Tibial nerve (tissue), 4 donors: Measurements from ENCODE around the gene GPR151.

Experiments used
- EP300 ChIP-seq, 2 donors: sonication (generic); formaldehyde crosslinking; IDR thresholded peaks; one replicate each; pipeline ENCODE4 v1.6.1; 2017; ENCODE audit warnings: antibody characterized with exemption in 2 of 2, mild to moderate bottlenecking in 1 of 2
- TF ChIP-seq, protein P1 (sequence below), 5 experiments: fragments of 200-600 bp in 3 of 5; fragments of 450-650 bp in 2 of 5; sonication (generic) in 3 of 5; IDR thresholded peaks; one replicate each; pipeline ENCODE4 v1.5.1; 2016 to 2019; ENCODE audit warnings: antibody characterized with exemption in 5 of 5, mild to moderate bottlenecking in 3 of 5, moderate library complexity in 2 of 5

DNA sequence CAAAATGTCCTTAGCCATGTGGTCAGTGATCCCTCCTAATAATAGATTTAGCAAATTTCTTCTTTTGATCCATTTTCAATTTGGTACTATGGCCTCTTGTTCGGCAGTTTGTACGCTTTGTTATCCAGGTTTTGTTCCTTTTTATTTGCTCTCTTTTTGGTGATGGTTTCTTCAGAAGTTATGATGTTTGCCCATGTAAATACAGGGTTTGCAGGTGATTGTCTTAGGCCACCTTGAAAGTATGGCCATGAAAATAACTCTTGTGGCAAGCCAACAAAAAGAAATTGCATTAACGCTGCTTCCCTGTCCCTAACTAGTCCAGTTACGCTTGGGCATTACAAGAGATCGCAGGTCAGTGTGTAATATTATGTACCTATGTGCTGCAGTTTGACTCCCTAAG, 8.6 kb downstream of the GPR151 start:
- TF ChIP-seq, protein P1, sequence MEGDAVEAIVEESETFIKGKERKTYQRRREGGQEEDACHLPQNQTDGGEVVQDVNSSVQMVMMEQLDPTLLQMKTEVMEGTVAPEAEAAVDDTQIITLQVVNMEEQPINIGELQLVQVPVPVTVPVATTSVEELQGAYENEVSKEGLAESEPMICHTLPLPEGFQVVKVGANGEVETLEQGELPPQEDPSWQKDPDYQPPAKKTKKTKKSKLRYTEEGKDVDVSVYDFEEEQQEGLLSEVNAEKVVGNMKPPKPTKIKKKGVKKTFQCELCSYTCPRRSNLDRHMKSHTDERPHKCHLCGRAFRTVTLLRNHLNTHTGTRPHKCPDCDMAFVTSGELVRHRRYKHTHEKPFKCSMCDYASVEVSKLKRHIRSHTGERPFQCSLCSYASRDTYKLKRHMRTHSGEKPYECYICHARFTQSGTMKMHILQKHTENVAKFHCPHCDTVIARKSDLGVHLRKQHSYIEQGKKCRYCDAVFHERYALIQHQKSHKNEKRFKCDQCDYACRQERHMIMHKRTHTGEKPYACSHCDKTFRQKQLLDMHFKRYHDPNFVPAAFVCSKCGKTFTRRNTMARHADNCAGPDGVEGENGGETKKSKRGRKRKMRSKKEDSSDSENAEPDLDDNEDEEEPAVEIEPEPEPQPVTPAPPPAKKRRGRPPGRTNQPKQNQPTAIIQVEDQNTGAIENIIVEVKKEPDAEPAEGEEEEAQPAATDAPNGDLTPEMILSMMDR (IDR thresholded peaks at IDR 0.05) = no peak
- no peak for TF ChIP-seq EP300 (IDR thresholded peaks at IDR 0.05)
